ENCODE results near the gene PLSCR1.

GRCh38 chr3:146519810-146520209 lies 24.6 kb downstream of the PLSCR1 start:
- no peak for TF ChIP-seq CTCF (IDR thresholded peaks at IDR 0.05)
- no peak for TF ChIP-seq POLR2AphosphoS5 (IDR thresholded peaks at IDR 0.05; ENCODE audit: low read depth, low read length)
- TF ChIP-seq SIN3A (IDR thresholded peaks at IDR 0.05; ENCODE audit: borderline replicate concordance, insufficient read depth, low read depth, low read length), result no peak
